Gastroesophageal sphincter (tissue), 3 donors: ENCODE data around the gene ZNRF3.

Experiments used
- POLR2A ChIP-seq, 2 donors: fragments of 450-650 bp; IDR thresholded peaks; one replicate each; pipeline ENCODE4 v1.6.1; 2017; ENCODE audit warnings: antibody characterized with exemption in 2 of 2, mild to moderate bottlenecking in 2 of 2, moderate library complexity in 1 of 2
- POLR2AphosphoS5 ChIP-seq: sonication (generic); formaldehyde crosslinking; IDR thresholded peaks from one replicate; pipeline ENCODE4 v1.6.1; 2017; ENCODE audit warnings: antibody characterized with exemption
- TF ChIP-seq, protein P1 (sequence below), 4 experiments: fragments of 200-600 bp in 2 of 4; fragments of 450-650 bp in 2 of 4; sonication (generic) in 1 of 4; IDR thresholded peaks; one replicate each; pipeline ENCODE4 v1.5.1; 2017 to 2019; ENCODE audit warnings: antibody characterized with exemption in 4 of 4, mild to moderate bottlenecking in 2 of 4, moderate library complexity in 2 of 4

DNA sequence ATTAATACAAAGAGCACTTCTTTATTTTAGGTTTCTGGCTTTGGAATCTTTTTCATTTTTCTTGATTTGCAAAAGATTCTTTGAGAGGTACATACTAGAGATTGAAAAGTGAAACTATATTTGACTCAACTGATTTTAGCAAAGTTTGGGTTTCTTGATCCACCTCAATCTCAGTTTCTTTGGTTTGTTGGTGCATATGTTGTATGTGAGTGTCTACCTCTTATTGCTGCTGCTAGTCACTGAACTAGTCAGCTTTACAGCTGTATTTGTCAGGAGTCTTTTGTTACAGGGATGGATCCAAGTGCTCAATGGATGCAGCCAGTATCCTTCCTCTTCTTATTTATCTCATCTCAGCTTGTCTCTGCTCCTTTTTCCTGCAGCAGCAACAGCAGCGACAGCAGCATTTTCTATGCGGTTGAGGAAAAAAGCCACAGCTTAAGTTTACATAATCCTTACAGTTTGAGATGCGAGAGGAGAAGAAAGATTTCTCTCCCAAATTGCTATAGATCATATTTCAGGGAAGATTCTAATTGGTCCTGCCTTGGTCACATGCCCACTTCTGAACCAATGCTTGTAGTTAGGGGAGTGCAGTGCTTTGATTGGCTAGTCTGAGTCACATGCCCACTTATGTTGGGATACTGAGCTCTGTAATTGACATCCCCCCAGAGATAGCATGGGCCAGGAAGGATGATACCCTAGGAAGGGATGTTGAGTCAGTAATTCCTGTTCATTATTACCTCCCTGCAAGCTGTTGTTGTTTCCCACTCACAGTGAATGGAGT is 10.0 kb upstream of the ZNRF3 start:
- TF ChIP-seq, protein P1, sequence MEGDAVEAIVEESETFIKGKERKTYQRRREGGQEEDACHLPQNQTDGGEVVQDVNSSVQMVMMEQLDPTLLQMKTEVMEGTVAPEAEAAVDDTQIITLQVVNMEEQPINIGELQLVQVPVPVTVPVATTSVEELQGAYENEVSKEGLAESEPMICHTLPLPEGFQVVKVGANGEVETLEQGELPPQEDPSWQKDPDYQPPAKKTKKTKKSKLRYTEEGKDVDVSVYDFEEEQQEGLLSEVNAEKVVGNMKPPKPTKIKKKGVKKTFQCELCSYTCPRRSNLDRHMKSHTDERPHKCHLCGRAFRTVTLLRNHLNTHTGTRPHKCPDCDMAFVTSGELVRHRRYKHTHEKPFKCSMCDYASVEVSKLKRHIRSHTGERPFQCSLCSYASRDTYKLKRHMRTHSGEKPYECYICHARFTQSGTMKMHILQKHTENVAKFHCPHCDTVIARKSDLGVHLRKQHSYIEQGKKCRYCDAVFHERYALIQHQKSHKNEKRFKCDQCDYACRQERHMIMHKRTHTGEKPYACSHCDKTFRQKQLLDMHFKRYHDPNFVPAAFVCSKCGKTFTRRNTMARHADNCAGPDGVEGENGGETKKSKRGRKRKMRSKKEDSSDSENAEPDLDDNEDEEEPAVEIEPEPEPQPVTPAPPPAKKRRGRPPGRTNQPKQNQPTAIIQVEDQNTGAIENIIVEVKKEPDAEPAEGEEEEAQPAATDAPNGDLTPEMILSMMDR (IDR thresholded peaks at IDR 0.05) = no peak
- TF ChIP-seq POLR2AphosphoS5 = no peak
- TF ChIP-seq POLR2A (IDR thresholded peaks at IDR 0.05) = no peak
